HCT116 (cell line): ENCODE measurements around the gene RASAL2. TPM values are rescaled to one million over a fixed set of nuclear protein-coding genes. Genes with fewer than 3 reads are reported as not detected.

ENCODE experiments used
- ATAC-seq: fragments of 200-7000 bp; cut with Tn5 transposase; 2 replicates; pipeline ENCODE4 v1.9.1; 2020; ENCODE audit warnings: mild to moderate bottlenecking, moderate library complexity
- BruUV-seq: library from RNA; stranded (reverse); fragments of 400-500 nt; replicated peaks from 2 replicates; lab custom pipeline; 2021; lab: Mats Ljungman, UMichigan
- CTCF ChIA-PET: fragments of 300-600 bp; sonication (Branson Sonifier 250); formaldehyde crosslinking; loops from one replicate; lab custom pipeline; 2021; ENCODE audit warnings: antibody characterized with exemption; lab: Charles Lee
- POLR2A ChIA-PET: fragments of 300-600, 350-600 bp; sonication (Branson Sonifier 250); formaldehyde crosslinking; loops from one replicate; lab custom pipeline; 2021; ENCODE audit warnings: antibody characterized with exemption; lab: Charles Lee
- RAD21 ChIA-PET, 2 experiments: fragments of 300-600 bp; sonication (Branson Sonifier 250); formaldehyde crosslinking; loops; one replicate each; lab custom pipeline; 2023; ENCODE audit warnings: low total read pairs in 2 of 2; ENCODE audit not compliant: uncharacterized antibody in 2 of 2, unreplicated experiment in 2 of 2, low non-redundant PET in 1 of 2; lab: Charles Lee
- DNase-seq: peaks from one replicate; pipeline ENCODE4 v3.0.0-alpha.2; 2010; ENCODE audit warnings: low read depth, low spot score
- H2AFZ ChIP-seq: fragments of 200-600 bp; shearing (Covaris generic), sonication (generic); 2 replicates; pipeline ENCODE4 v1.6.1; 2017; ENCODE audit warnings: low read depth, mixed run types, mixed read lengths, antibody characterized with exemption, low read length; ENCODE audit not compliant: poor library complexity, severe bottlenecking
- H3K27ac ChIP-seq: 2 replicates; pipeline ENCODE4 v1.5.1; 2012; ENCODE audit warnings: low read depth, low read length
- H3K27me3 ChIP-seq: fragments of 200-600 bp; sonication (generic); 2 replicates; pipeline ENCODE4 v1.6.1; 2016; ENCODE audit warnings: mixed run types, low read length, mixed read lengths; ENCODE audit not compliant: insufficient read depth
- H3K36me3 ChIP-seq, 2 experiments: fragments of 200-500 bp in 1 of 2; fragments of 200-600 bp in 1 of 2; sonication (Bioruptor generic) in 1 of 2; sonication (generic) in 1 of 2; 2 replicates each; pipeline versions ENCODE4 v1.5.1 to v1.6.1; 2014 to 2016; ENCODE audit warnings: low read length in 2 of 2, inconsistent platforms in 1 of 2, mixed read lengths in 1 of 2, mixed run types in 1 of 2; ENCODE audit not compliant: insufficient read depth in 2 of 2, control insufficient read depth in 1 of 2
- H3K4me1 ChIP-seq, 2 experiments: fragments of 200-600 bp in 1 of 2; sonication (generic) in 1 of 2; 2 replicates each; pipeline versions ENCODE4 v1.5.1 to v1.6.1; 2012 to 2017; ENCODE audit warnings: low read length in 2 of 2, inconsistent platforms in 1 of 2, mild to moderate bottlenecking in 1 of 2, mixed read lengths in 1 of 2, mixed run types in 1 of 2, moderate library complexity in 1 of 2; ENCODE audit not compliant: insufficient read depth in 2 of 2, control insufficient read depth in 1 of 2
- H3K4me2 ChIP-seq: fragments of 200-600 bp; sonication (generic); 2 replicates; pipeline ENCODE4 v1.6.1; 2017; ENCODE audit warnings: mixed run types, low read length, mixed read lengths
- H3K4me3 ChIP-seq, 2 experiments: fragments of 200-600 bp in 1 of 2; sonication (generic) in 1 of 2; replicated peaks in 1 of 2; 2 replicates each; pipeline ENCODE4 v1.5.1; 2011 to 2016; ENCODE audit warnings: low read length in 2 of 2, control low read depth in 1 of 2, low read depth in 1 of 2, mild to moderate bottlenecking in 1 of 2, mixed read lengths in 1 of 2, mixed run types in 1 of 2
- H3K79me2 ChIP-seq: fragments of 200-600 bp; sonication (generic); 2 replicates; pipeline ENCODE4 v1.6.1; 2017; ENCODE audit warnings: mild to moderate bottlenecking, mixed run types, low read length, moderate library complexity, mixed read lengths; ENCODE audit not compliant: insufficient read depth
- H3K9ac ChIP-seq: fragments of 200-600 bp; sonication (generic); 2 replicates; pipeline ENCODE4 v1.6.1; 2016; ENCODE audit warnings: low read length, mixed read lengths
- H3K9me2 ChIP-seq: fragments of 200-600 bp; sonication (generic), shearing (Covaris generic); 2 replicates; pipeline ENCODE4 v1.6.1; 2017; ENCODE audit warnings: mixed run types, mild to moderate bottlenecking, moderate library complexity; ENCODE audit not compliant: insufficient read depth
- H3K9me3 ChIP-seq, 2 experiments: fragments of 200-500 bp in 1 of 2; fragments of 200-600 bp in 1 of 2; sonication (Bioruptor generic) in 1 of 2; sonication (generic) in 1 of 2; 2 replicates each; pipeline ENCODE4 v1.6.1; 2014 to 2017; ENCODE audit warnings: low read length in 2 of 2, mixed read lengths in 2 of 2, inconsistent platforms in 1 of 2, low read depth in 1 of 2, mild to moderate bottlenecking in 1 of 2, mixed run types in 1 of 2, moderate library complexity in 1 of 2; ENCODE audit not compliant: control insufficient read depth in 1 of 2, insufficient read depth in 1 of 2
- H4K20me1 ChIP-seq: fragments of 200-600 bp; sonication (generic), shearing (Covaris generic); 2 replicates; pipeline ENCODE4 v1.6.1; 2017; ENCODE audit warnings: mixed run types, mild to moderate bottlenecking, moderate library complexity; ENCODE audit not compliant: insufficient read depth
- ATF3 ChIP-seq: IDR thresholded peaks from 2 replicates; pipeline ENCODE4 v1.6.1; 2012
- CEBPB ChIP-seq: IDR thresholded peaks from 2 replicates; pipeline ENCODE4 v1.6.1; 2012; ENCODE audit warnings: low read depth
- EGR1 ChIP-seq: IDR thresholded peaks from 2 replicates; pipeline ENCODE4 v1.6.1; 2012; ENCODE audit warnings: low read depth
- FOSL1 ChIP-seq: IDR thresholded peaks from 2 replicates; pipeline ENCODE4 v1.6.1; 2012; ENCODE audit warnings: low read depth
- JUND ChIP-seq: IDR thresholded peaks from 2 replicates; pipeline ENCODE4 v1.6.1; 2012
- MAX ChIP-seq: IDR thresholded peaks from 2 replicates; pipeline ENCODE4 v1.6.1; 2012
- POLR2A ChIP-seq: IDR thresholded peaks from 2 replicates; pipeline ENCODE4 v1.7.0; 2011; ENCODE audit warnings: borderline replicate concordance; ENCODE audit not compliant: insufficient read depth, insufficient read length; ENCODE audit errors: extremely low read depth
- POLR2AphosphoS5 ChIP-seq: IDR thresholded peaks from 2 replicates; pipeline ENCODE4 v1.6.1; 2011; ENCODE audit warnings: mild to moderate bottlenecking, low read depth, low read length, moderate library complexity
- RAD21 ChIP-seq: IDR thresholded peaks from 2 replicates; pipeline ENCODE4 v1.6.1; 2012; ENCODE audit warnings: low read depth, mild to moderate bottlenecking
- SIN3A ChIP-seq: IDR thresholded peaks from 2 replicates; pipeline ENCODE4 v1.6.1; 2012; ENCODE audit warnings: low read depth
- YY1 ChIP-seq: IDR thresholded peaks from 2 replicates; pipeline ENCODE4 v1.6.1; 2011; ENCODE audit warnings: low read length, low read depth, moderate library complexity, mild to moderate bottlenecking; ENCODE audit not compliant: insufficient replicate concordance; ENCODE audit errors: extremely low read depth
- intact Hi-C: fragments of 100-400 bp; cut with micrococcal nuclease; formaldehyde crosslinking; loops from 2 replicates; pipeline ENCODE4 v1.10.0; 2022
- total RNA-seq: library from RNA; stranded (reverse); gene quantifications from one replicate; pipeline ENCODE4 v1.2.1, GENCODE V29; 2021; ENCODE audit not compliant: unreplicated experiment
- TF ChIP-seq, protein P1 (sequence below), 3 experiments: fragments of 200-600 bp in 1 of 3; sonication (generic) in 1 of 3; IDR thresholded peaks in 2 of 3; conservative IDR thresholded peaks in 1 of 3; 2 replicates each; pipeline ENCODE4 v1.5.1; 2012 to 2017; ENCODE audit warnings: low read depth in 2 of 3, low read length in 2 of 3, antibody characterized with exemption in 1 of 3, borderline replicate concordance in 1 of 3, control low read depth in 1 of 3, mild to moderate bottlenecking in 1 of 3, mixed read lengths in 1 of 3, mixed run types in 1 of 3, moderate library complexity in 1 of 3; ENCODE audit not compliant: insufficient read depth in 1 of 3

Gene RASAL2
- total RNA-seq, 1 experiment from 2014 or later = 11.7 TPM

DNA sequence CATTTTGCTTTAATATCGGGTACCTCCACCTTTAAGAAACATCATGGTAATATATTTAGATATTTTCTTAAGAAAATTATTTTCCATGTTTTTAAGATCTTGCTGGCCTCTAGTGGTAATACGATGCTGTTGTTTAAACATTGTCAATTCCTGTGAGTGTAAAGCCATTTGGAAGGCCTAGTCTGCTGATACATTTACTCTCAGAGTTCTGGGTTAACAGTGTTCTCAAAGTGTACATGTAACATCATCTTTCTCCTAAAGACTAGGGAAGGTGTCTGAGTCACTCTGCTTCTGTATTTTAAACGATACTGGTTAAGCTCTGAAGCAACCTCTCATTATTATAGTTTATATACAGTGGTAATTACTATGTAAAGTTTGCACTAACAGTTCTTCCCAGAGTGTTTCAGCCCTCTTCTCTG lies 189.1 kb downstream of the RASAL2 start:
- Histone ChIP-seq H3K36me3 (no peaks in the 10 kb centered on the region), H3K9me3 (no peaks in the 10 kb centered on the region), H3K79me2 (no peaks in the 10 kb centered on the region), H3K27ac (no peak overlapping the region), H3K9me2 (no peaks in the 10 kb centered on the region), H3K4me3 (no peak overlapping the region), H3K9ac (no peak overlapping the region), H4K20me1 (no peaks in the 10 kb centered on the region), H3K4me2 (no peak overlapping the region), H3K4me1 (no peaks in the 10 kb centered on the region; a peak in 1 of 4 replicates), H2AFZ (no peak overlapping the region), H3K27me3 (no peaks in the 10 kb centered on the region)
- DNase-seq = peak; percentile 26
- ChIA-PET POLR2A (no interaction called here), CTCF (interaction anchor here (1.0 to 3.0 kb wide), 4 partner anchors 12 to 335 kb away, joined by 3 to 41 read pairs (median 8); no protein-coding TSS in a partner anchor), RAD21 (interaction anchor here in 1 of 2 experiments (1.3 kb wide), 1 partner anchor 251 kb away, joined by 4 read pairs; no protein-coding TSS in a partner anchor)
- ATAC-seq = peak; percentile 70
- no TSS peak for BruUV-seq
- no peak for TF ChIP-seq YY1
- peak; percentile 84 for TF ChIP-seq RAD21
- no peak for TF ChIP-seq POLR2AphosphoS5
- TF ChIP-seq, protein P1, sequence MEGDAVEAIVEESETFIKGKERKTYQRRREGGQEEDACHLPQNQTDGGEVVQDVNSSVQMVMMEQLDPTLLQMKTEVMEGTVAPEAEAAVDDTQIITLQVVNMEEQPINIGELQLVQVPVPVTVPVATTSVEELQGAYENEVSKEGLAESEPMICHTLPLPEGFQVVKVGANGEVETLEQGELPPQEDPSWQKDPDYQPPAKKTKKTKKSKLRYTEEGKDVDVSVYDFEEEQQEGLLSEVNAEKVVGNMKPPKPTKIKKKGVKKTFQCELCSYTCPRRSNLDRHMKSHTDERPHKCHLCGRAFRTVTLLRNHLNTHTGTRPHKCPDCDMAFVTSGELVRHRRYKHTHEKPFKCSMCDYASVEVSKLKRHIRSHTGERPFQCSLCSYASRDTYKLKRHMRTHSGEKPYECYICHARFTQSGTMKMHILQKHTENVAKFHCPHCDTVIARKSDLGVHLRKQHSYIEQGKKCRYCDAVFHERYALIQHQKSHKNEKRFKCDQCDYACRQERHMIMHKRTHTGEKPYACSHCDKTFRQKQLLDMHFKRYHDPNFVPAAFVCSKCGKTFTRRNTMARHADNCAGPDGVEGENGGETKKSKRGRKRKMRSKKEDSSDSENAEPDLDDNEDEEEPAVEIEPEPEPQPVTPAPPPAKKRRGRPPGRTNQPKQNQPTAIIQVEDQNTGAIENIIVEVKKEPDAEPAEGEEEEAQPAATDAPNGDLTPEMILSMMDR (IDR thresholded peaks at IDR 0.05 in 2 of 3, conservative IDR thresholded peaks at IDR 0.05 in 1 of 3; ENCODE audit: borderline replicate concordance in 1 of 3, insufficient read depth in 1 of 3, low read depth in 2 of 3, low read length in 2 of 3) = peak; percentile 48 to 81 (median 55)
- intact Hi-C loops = loop anchor here (1.0 to 5.0 kb wide), 2 partner anchors 251 to 1371 kb away; no protein-coding TSS in a partner anchor

- Histone ChIP-seq H3K9me2 (no peaks in the 10 kb centered on the region), H2AFZ (no peak overlapping the region), H3K4me2 (no peak overlapping the region), H4K20me1 (no peaks in the 10 kb centered on the region), H3K9me3 (no peaks in the 10 kb centered on the region), H3K79me2 (no peaks in the 10 kb centered on the region), H3K4me3 (no peak overlapping the region), H3K9ac (no peak overlapping the region), H3K27me3 (no peaks in the 10 kb centered on the region), H3K27ac (no peak overlapping the region), H3K4me1 (no peaks in the 10 kb centered on the region; a peak in 1 of 4 replicates), H3K36me3 (no peaks in the 10 kb centered on the region)
- TF ChIP-seq RAD21 (no peak), CEBPB (no peak), FOSL1 (no peak), YY1 (no peak), EGR1 (no peak), SIN3A (no peak), POLR2A (no peak), JUND (no peak), MAX (no peak), ATF3 (no peak)
- ChIA-PET RAD21 (interaction anchor here in 1 of 2 experiments (1.3 kb wide), 1 partner anchor 251 kb away, joined by 4 read pairs; no protein-coding TSS in a partner anchor), POLR2A (no interaction called here), CTCF (interaction anchor here (1.9 to 3.0 kb wide), 2 partner anchors 251 to 335 kb away, joined by 9 to 41 read pairs; no protein-coding TSS in a partner anchor)
- ATAC-seq (no peak), DNase-seq (no peak)
- no TSS peak for BruUV-seq
- intact Hi-C loops = loop anchor here (1.0 to 5.0 kb wide), 2 partner anchors 251 to 1371 kb away; no protein-coding TSS in a partner anchor
These were observed 189.5 kb downstream of the RASAL2 start for GRCh38 chr1:178283409-178283808.
